A549 (cell line): Measurements from ENCODE around the gene CYLC2. TPM values are rescaled to one million over a fixed set of nuclear protein-coding genes. Genes with fewer than 3 reads are reported as not detected.

Source experiments
- ATAC-seq, 2 experiments: fragments of 200-7000 bp in 1 of 2; fragments of >200 bp in 1 of 2; cut with Nextera tagmentation in 1 of 2; cut with Tn5 transposase in 1 of 2; 3 replicates each; pipeline versions ENCODE4 v1.8.0 to v1.9.1; 2018 to 2020; ENCODE audit warnings: mild to moderate bottlenecking in 1 of 2, moderate library complexity in 1 of 2
- CTCF ChIA-PET: fragments of 300-600 bp; sonication (Branson Sonifier 250); formaldehyde crosslinking; extraction: SDS; loops from one replicate; lab custom pipeline; 2021; ENCODE audit warnings: antibody characterized with exemption, inconsistent platforms; lab: Yijun Ruan, JAX
- POLR2A ChIA-PET: fragments of 350-600 bp; formaldehyde crosslinking; extraction: SDS; loops from one replicate; lab custom pipeline; 2021; ENCODE audit warnings: antibody characterized with exemption, inconsistent platforms; lab: Yijun Ruan, JAX
- DNase-seq, 2 experiments: peaks; one replicate each; pipeline versions ENCODE4 v3.0.0 to v3.0.0-alpha.2; 2011 to 2016; ENCODE audit warnings: low read depth in 1 of 2, low spot score in 1 of 2
- FAIRE-seq: peaks from 2 replicates; lab custom pipeline; 2011; peaks lifted over from hg19 to GRCh38; lab: Jason Lieb, UNC
- H3K27ac ChIP-seq, 2 experiments: fragments of >200 bp; sonication (Bioruptor Twin); formaldehyde crosslinking; 3 replicates each; pipeline ENCODE4 v1.5.1; 2016 to 2017
- H3K4me1 ChIP-seq: fragments of >200 bp; sonication (Bioruptor Twin); formaldehyde crosslinking; 3 replicates; pipeline ENCODE4 v1.6.1; 2016
- H3K4me2 ChIP-seq: fragments of >200 bp; sonication (Bioruptor Twin); formaldehyde crosslinking; 3 replicates; pipeline ENCODE4 v1.6.1; 2016
- H3K4me3 ChIP-seq: fragments of >200 bp; sonication (Bioruptor Twin); formaldehyde crosslinking; 3 replicates; pipeline ENCODE4 v1.5.1; 2016
- H3K9me3 ChIP-seq: fragments of >200 bp; sonication (Bioruptor Twin); formaldehyde crosslinking; 3 replicates; pipeline ENCODE4 v1.6.1; 2016
- CBX8 ChIP-seq: fragments of 200-600 bp; sonication (generic); IDR thresholded peaks from 2 replicates; pipeline ENCODE4 v1.6.1; 2016
- CHD2 ChIP-seq: fragments of 150-350 bp; IDR thresholded peaks from 2 replicates; pipeline ENCODE4 v1.6.1; 2014; ENCODE audit warnings: low read length; ENCODE audit not compliant: partially characterized antibody
- ELK1 ChIP-seq: fragments of 150-350 bp; IDR thresholded peaks from 2 replicates; pipeline ENCODE4 v1.6.1; 2014; ENCODE audit warnings: low read depth, mild to moderate bottlenecking, low read length
- FOXS1 ChIP-seq: fragments of 250-450 bp; sonication (Bioruptor Pico); IDR thresholded peaks from 2 replicates; pipeline ENCODE4 v1.5.0; 2020; ENCODE audit warnings: mild to moderate bottlenecking, moderate library complexity
- GATA3 ChIP-seq: IDR thresholded peaks from 2 replicates; pipeline ENCODE4 v1.6.1; 2012; ENCODE audit warnings: borderline replicate concordance
- HDAC2 ChIP-seq: fragments of 200-600 bp; sonication (generic); IDR thresholded peaks from 2 replicates; pipeline ENCODE4 v1.6.1; 2016
- HEYL ChIP-seq: fragments of 250-450 bp; sonication (Bioruptor Pico); IDR thresholded peaks from 2 replicates; pipeline ENCODE4 v1.8.0; 2021; ENCODE audit warnings: mild to moderate bottlenecking, moderate library complexity
- HOXB5 ChIP-seq: fragments of 250-450 bp; sonication (Bioruptor Pico); IDR thresholded peaks from 2 replicates; pipeline ENCODE4 v1.5.0; 2020; ENCODE audit warnings: mild to moderate bottlenecking, moderate library complexity
- JUNB ChIP-seq: fragments of >200 bp; sonication (Bioruptor Twin); formaldehyde crosslinking; IDR thresholded peaks from 2 replicates; pipeline ENCODE4 v1.6.1; 2016
- MAFK ChIP-seq: fragments of 450-650 bp; IDR thresholded peaks from 2 replicates; pipeline ENCODE4 v1.6.1; 2014; ENCODE audit not compliant: partially characterized antibody
- MYC ChIP-seq: IDR thresholded peaks from 2 replicates; pipeline ENCODE4 v1.6.1; 2012; ENCODE audit warnings: mild to moderate bottlenecking, inconsistent platforms, low read length, improper control_type of control experiment, borderline replicate concordance
- NPAS2 ChIP-seq: fragments of 250-450 bp; sonication (Bioruptor Pico); IDR thresholded peaks from 2 replicates; pipeline ENCODE4 v1.8.0; 2022; ENCODE audit warnings: mild to moderate bottlenecking, moderate library complexity, borderline replicate concordance
- NR3C1 ChIP-seq: fragments of >200 bp; sonication (Bioruptor Twin); formaldehyde crosslinking; IDR thresholded peaks from 3 replicates; pipeline ENCODE4 v1.6.1; 2017
- PHF8 ChIP-seq: fragments of 200-600 bp; sonication (generic); IDR thresholded peaks from 2 replicates; pipeline ENCODE4 v1.6.1; 2016; ENCODE audit warnings: low read depth, mild to moderate bottlenecking, antibody characterized with exemption, moderate library complexity, borderline replicate concordance
- POLR2A ChIP-seq: IDR thresholded peaks from 2 replicates; pipeline ENCODE4 v1.6.1; 2012; ENCODE audit warnings: mild to moderate bottlenecking, low read length
- RCOR1 ChIP-seq: fragments of 150-350 bp; IDR thresholded peaks from 2 replicates; pipeline ENCODE4 v1.6.1; 2014; ENCODE audit warnings: antibody characterized with exemption, low read length, low read depth
- SMC3 ChIP-seq: fragments of >200 bp; sonication (Bioruptor Twin); formaldehyde crosslinking; IDR thresholded peaks from 3 replicates; pipeline ENCODE4 v1.6.1; 2018; ENCODE audit warnings: inconsistent platforms
- TP53 ChIP-seq: fragments of 250-450 bp; sonication (Bioruptor Pico); IDR thresholded peaks from 2 replicates; pipeline ENCODE4 v1.5.0; 2021; ENCODE audit warnings: mild to moderate bottlenecking, moderate library complexity
- ZFP36 ChIP-seq: fragments of 450-650 bp; IDR thresholded peaks from 2 replicates; pipeline ENCODE4 v1.6.1; 2014; ENCODE audit warnings: borderline replicate concordance; ENCODE audit not compliant: partially characterized antibody
- ZNF302 ChIP-seq: fragments of 250-450 bp; sonication (Bioruptor Pico); IDR thresholded peaks from 2 replicates; pipeline ENCODE4 v1.9.0; 2021; ENCODE audit warnings: inconsistent platforms, mild to moderate bottlenecking, moderate library complexity
- WGBS: methylation state at CpG from one replicate; pipeline ENCODE4 v1.1.6; 2017; ENCODE audit errors: missing lambda C conversion rate; 5-methylcytosine and 5-hydroxymethylcytosine counted together
- polyA plus RNA-seq, 4 experiments: library from polyadenylated mRNA; depleted of rRNA in 3 of 4; stranded (reverse); fragments of >200 nt; fragmentation: RNase III in 1 of 4; extraction: RNeasy Plus Mini Kit Qiagen cat#74134 plus additional on column Dnase treatment in 1 of 4; gene quantifications; 2 replicates in 3 of 4; 3 replicates in 1 of 4; pipeline ENCODE4 v1.2.3, GENCODE V29; 2011 to 2017
- TF ChIP-seq, protein P1 (sequence below): IDR thresholded peaks from 2 replicates; pipeline ENCODE4 v1.6.1; 2012
- TF ChIP-seq, protein P2 (sequence below): fragments of 250-450 bp; sonication (Bioruptor Pico); IDR thresholded peaks from 2 replicates; pipeline ENCODE4 v1.5.0; 2021; ENCODE audit warnings: mild to moderate bottlenecking, moderate library complexity, borderline replicate concordance

CYLC2 gene
- polyA plus RNA-seq, 2 of the 4 experiments (the other 2 are of a cell fraction): not detected

GRCh38 chr9:103003689-103004088 is 8.6 kb downstream of the CYLC2 start:
- no peaks in the 10 kb centered on the region for H3K9me3 ChIP-seq
- ATAC-seq: no peak
- no peak for TF ChIP-seq PHF8
- no peak for TF ChIP-seq POLR2A
- TF ChIP-seq, protein P1, sequence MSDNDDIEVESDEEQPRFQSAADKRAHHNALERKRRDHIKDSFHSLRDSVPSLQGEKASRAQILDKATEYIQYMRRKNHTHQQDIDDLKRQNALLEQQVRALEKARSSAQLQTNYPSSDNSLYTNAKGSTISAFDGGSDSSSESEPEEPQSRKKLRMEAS: no peak
- TF ChIP-seq MAFK: no peak
- no peak overlapping the region for H3K4me2 ChIP-seq
- no peak overlapping the region for H3K4me3 ChIP-seq
- CTCF ChIA-PET: no interaction called here
- 37% methylated on average over 1 of the region's 1 CpG for WGBS
- no peak for FAIRE-seq
- no peak overlapping the region for H3K27ac ChIP-seq
- no peaks in the 10 kb centered on the region for H3K4me1 ChIP-seq
- DNase-seq: no peak
- POLR2A ChIA-PET: no interaction called here

- no peaks in the 10 kb centered on the region for H3K4me1 ChIP-seq
- DNase-seq: no peak
- no peaks in the 10 kb centered on the region for H3K9me3 ChIP-seq
- WGBS: 17% methylated on average over 3 of the region's 3 CpGs
- no peak for TF ChIP-seq SMC3
- no peak overlapping the region for H3K4me2 ChIP-seq
- no peak overlapping the region for H3K27ac ChIP-seq
- FAIRE-seq: no peak
- no peak overlapping the region for H3K4me3 ChIP-seq
- ATAC-seq: no peak
- ChIA-PET POLR2A (no interaction called here), CTCF (no interaction called here)
Measured at GRCh38 chr9:103014242-103014641, 19.1 kb downstream of the CYLC2 start.

- DNase-seq (no peak), FAIRE-seq (no peak), ATAC-seq (no peak)
- no peak overlapping the region for H3K4me3 ChIP-seq
- H3K4me1 ChIP-seq: no peaks in the 10 kb centered on the region
- 9% methylated on average over 2 of the region's 2 CpGs for WGBS
- TF ChIP-seq ELK1: no peak
- no peak for TF ChIP-seq NR3C1
- no peak for TF ChIP-seq TP53
- TF ChIP-seq CHD2: no peak
- TF ChIP-seq HDAC2: no peak
- TF ChIP-seq, protein P1: no peak
- TF ChIP-seq, protein P2, sequence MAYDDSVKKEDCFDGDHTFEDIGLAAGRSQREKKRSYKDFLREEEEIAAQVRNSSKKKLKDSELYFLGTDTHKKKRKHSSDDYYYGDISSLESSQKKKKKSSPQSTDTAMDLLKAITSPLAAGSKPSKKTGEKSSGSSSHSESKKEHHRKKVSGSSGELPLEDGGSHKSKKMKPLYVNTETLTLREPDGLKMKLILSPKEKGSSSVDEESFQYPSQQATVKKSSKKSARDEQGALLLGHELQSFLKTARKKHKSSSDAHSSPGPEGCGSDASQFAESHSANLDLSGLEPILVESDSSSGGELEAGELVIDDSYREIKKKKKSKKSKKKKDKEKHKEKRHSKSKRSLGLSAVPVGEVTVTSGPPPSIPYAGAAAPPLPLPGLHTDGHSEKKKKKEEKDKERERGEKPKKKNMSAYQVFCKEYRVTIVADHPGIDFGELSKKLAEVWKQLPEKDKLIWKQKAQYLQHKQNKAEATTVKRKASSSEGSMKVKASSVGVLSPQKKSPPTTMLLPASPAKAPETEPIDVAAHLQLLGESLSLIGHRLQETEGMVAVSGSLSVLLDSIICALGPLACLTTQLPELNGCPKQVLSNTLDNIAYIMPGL (CRISPR knock-in tag): no peak
- no peak for TF ChIP-seq ZNF302
- no peak for TF ChIP-seq CBX8
- no peak for TF ChIP-seq RCOR1
- no peak for TF ChIP-seq NPAS2
- TF ChIP-seq ZFP36: no peak
- no peak for TF ChIP-seq HOXB5 (CRISPR knock-in tag)
- TF ChIP-seq GATA3: no peak
- no peak for TF ChIP-seq JUNB
- no peak for TF ChIP-seq HEYL (CRISPR knock-in tag)
- TF ChIP-seq MYC: no peak
- TF ChIP-seq FOXS1 (CRISPR knock-in tag): no peak
- H3K9me3 ChIP-seq: no peaks in the 10 kb centered on the region
- no peak overlapping the region for H3K4me2 ChIP-seq
- POLR2A ChIA-PET: no interaction called here
- CTCF ChIA-PET: interaction anchor here (1.5 kb wide), 1 partner anchor 14 kb away, joined by 3 read pairs; no protein-coding TSS in a partner anchor
- no peak overlapping the region for H3K27ac ChIP-seq
Measured at GRCh38 chr9:103025796-103026195, 30.7 kb downstream of the CYLC2 start.
